Liver (tissue), 5 donors: Measurements from ENCODE around the gene ST7L. TPM values are rescaled to one million over a fixed set of nuclear protein-coding genes. Genes with fewer than 3 reads are reported as not detected.

Experiments used
- polyA plus RNA-seq, 2 donors: library from polyadenylated mRNA; stranded (reverse) in 1 of 2; unstranded in 1 of 2; fragments of 200-250 nt in 1 of 2; fragments of >200 nt in 1 of 2; fragmentation: Nextera tagmentation in 1 of 2; extraction: Ambion mirVana in 1 of 2; gene quantifications; one replicate each; pipeline versions ENCODE4 v1.2.1 to v1.2.3, GENCODE V29; 2013 to 2015
- small RNA-seq: library from RNA; depleted of rRNA; stranded (forward); fragments of <200 nt; gene quantifications from one replicate; pipeline ENCODE3, GENCODE V24; 2014
- total RNA-seq, 2 donors: library from RNA; depleted of rRNA; stranded (reverse); fragments of >200 nt; gene quantifications; one replicate each; pipeline ENCODE4 v1.2.3, GENCODE V29; 2014
- donor health status: healthy.
- donor health status: healthy.
- donor health status: healthy.

Gene ST7L
- total and polyA plus RNA-seq, 4 donors = 4.9 to 13.6 (median 9.5) TPM

Small RNAs within 50 kb of the gene (small RNA-seq; reads per million reads assigned to genes)
- not detected for gene RNU7-70P

Other genes starting within 250 kb of the ST7L start
- gene CTTNBP2NL, start 222.9 kb downstream of the ST7L start, total RNA-seq = 1 to 10 TPM; 2.6 to 4.4 TPM
- 1 to 10 TPM; 1.7 to 3.4 TPM for gene CTTNBP2NL, start 222.9 kb downstream of the ST7L start, polyA plus RNA-seq
- under 1 TPM; 0.42 to 0.92 TPM for gene WNT2B, start 110.2 kb downstream of the ST7L start, total RNA-seq
- under 1 TPM; 0.07 to 0.33 TPM for gene WNT2B, start 110.2 kb downstream of the ST7L start, polyA plus RNA-seq
- gene CAPZA1, start 691 bp upstream of the ST7L start, total RNA-seq = 10 to 100 TPM; 52.0 to 74.8 TPM
- gene CAPZA1, start 691 bp upstream of the ST7L start, polyA plus RNA-seq = 10 to 100 TPM; 28.6 to 45.8 TPM
- gene MOV10, start 55.5 kb upstream of the ST7L start, total RNA-seq = 10 to 100 TPM; 32.0 to 32.4 TPM
- gene MOV10, start 55.5 kb upstream of the ST7L start, polyA plus RNA-seq = 10 to 100 TPM; 35.1 to 36.8 TPM
- 10 to 100 TPM; 50.4 to 52.6 TPM for gene RHOC, start 88.0 kb upstream of the ST7L start, total RNA-seq
- 100 to 1,000 TPM in 1 of 2 donors, 10 to 100 TPM in 1; 84.9 to 102 TPM for gene RHOC, start 88.0 kb upstream of the ST7L start, polyA plus RNA-seq
- under 1 TPM in 1 of 2 donors, not detected in 1; 0.08 TPM for gene PPM1J, start 96.2 kb upstream of the ST7L start, total RNA-seq
- under 1 TPM in 1 of 2 donors, not detected in 1; 0.17 TPM for gene PPM1J, start 96.2 kb upstream of the ST7L start, polyA plus RNA-seq